Cardiac fibroblast (primary cell): ENCODE data around the gene FAM3D.
"Not testable (repeated sequence)": the region's sequence is repeated elsewhere in the genome, so short reads cannot be mapped to it uniquely, and the experiment has no call there.

Experiments
- DNase-seq, 2 donors: peaks; one replicate each; pipeline versions ENCODE4 v3.0.0 to v3.0.0-alpha.2; 2010; ENCODE audit warnings: low read depth in 2 of 2
- H3K4me3 ChIP-seq, 2 donors: replicated peaks in 1 of 2; 1 replicate in 1 of 2; 2 replicates in 1 of 2; pipeline ENCODE4 v1.5.1; 2011; ENCODE audit warnings: low read depth in 2 of 2, low read length in 2 of 2, mild to moderate bottlenecking in 2 of 2, moderate library complexity in 1 of 2
- CTCF ChIP-seq: IDR thresholded peaks from one replicate; pipeline ENCODE4 v1.5.1; 2011; ENCODE audit warnings: low read depth, mild to moderate bottlenecking, low read length, inconsistent platforms

FAM3D gene

GRCh38 chr3:58704745-58705144 lies 38.2 kb upstream of the FAM3D start:
- DNase-seq: no peak
- no peak overlapping the region for H3K4me3 ChIP-seq
- TF ChIP-seq CTCF: no peak

DNA sequence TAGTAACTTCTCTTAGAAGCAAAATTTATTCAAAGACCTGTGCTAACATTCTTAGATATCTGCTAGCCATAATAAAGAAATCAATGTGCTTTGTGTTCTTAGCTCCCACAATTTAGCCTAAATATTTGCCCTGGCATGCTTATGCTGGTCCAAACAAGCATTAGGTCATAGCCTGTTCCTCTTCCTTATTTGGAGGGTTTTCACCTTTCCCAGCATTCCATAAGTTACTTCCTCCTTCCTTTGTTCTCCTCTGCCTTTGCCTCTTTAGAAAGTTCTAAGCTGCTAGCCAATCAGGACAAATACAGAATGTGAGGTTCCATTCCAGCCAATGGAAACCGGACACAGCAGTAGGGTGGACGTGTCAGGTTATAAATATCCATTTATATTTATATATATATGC lies 37.7 kb upstream of the FAM3D start:
- DNase-seq, H3K4me3 ChIP-seq: not testable (repeated sequence)

DNA sequence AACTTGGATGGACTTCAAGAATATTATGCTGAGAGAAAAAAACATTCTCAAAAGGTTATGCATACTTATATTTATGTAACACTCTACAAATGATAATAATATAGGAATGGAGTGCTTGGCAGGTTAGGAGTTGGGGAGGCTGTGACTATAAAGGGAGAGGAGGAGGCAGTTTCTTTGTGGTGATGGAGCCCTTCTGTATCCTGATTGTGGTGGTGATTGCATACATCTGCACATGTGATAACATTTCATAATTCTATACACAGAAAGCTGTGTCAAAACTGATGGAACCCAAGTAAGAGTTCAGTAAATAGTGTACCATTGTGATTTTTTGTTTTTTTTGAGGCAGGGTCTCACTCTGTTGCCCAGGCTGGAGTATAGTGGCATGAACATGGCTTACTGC lies 31.7 kb upstream of the FAM3D start:
- TF ChIP-seq CTCF: no peak
- DNase-seq: no peak

DNA sequence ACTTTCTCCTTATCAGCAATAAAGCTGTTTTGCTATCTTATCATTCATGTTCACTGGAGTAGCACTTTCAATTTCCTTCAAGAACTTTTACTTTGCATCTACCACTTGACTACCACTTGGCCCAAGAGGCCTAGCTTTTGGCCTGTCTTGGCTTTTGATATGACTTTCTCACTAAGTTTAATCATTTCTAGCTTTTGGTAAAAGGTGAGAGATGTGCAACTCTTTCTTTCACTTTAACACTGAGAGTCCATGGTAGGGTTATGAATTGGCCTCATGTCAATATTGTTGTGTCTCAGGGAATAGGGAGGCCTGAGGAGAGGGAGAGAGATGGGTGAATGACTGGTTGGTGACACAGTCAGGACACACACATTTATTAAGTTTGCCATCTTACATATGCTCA lies 31.0 kb upstream of the FAM3D start:
- H3K4me3 ChIP-seq: no peak overlapping the region
- TF ChIP-seq CTCF: no peak
- DNase-seq: no peak

More for the DNA sequence above, 31.7 kb upstream of the FAM3D start:
- no peak overlapping the region for H3K4me3 ChIP-seq

GRCh38 chr3:58696813-58697212 lies 30.2 kb upstream of the FAM3D start:
- not testable (repeated sequence) for DNase-seq, H3K4me3 ChIP-seq

- TF ChIP-seq CTCF: no peak
- no peak overlapping the region for H3K4me3 ChIP-seq
- DNase-seq: no peak
Observed at GRCh38 chr3:58696093-58696492, 29.5 kb upstream of the FAM3D start.

DNA sequence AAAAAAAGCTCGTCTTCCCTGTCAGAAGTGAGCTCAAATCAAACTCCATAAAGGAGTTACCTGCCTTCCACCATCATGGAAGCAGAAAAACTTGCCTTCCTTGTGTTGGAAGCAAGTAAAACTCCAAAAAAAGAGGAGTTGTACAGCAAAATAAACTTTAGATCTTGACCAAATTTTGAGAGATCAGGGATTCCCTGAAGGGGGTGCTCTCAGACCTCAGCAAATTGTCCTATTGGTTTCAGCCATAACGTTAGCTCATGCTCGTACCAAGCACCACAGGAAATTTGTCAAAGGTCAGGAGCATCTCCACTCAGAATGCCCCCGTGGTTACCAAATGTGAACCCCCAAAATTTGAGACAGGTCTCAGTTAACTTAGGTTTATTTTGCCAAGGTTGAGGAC lies 28.7 kb upstream of the FAM3D start:
- not testable (repeated sequence) for H3K4me3 ChIP-seq, DNase-seq

DNA sequence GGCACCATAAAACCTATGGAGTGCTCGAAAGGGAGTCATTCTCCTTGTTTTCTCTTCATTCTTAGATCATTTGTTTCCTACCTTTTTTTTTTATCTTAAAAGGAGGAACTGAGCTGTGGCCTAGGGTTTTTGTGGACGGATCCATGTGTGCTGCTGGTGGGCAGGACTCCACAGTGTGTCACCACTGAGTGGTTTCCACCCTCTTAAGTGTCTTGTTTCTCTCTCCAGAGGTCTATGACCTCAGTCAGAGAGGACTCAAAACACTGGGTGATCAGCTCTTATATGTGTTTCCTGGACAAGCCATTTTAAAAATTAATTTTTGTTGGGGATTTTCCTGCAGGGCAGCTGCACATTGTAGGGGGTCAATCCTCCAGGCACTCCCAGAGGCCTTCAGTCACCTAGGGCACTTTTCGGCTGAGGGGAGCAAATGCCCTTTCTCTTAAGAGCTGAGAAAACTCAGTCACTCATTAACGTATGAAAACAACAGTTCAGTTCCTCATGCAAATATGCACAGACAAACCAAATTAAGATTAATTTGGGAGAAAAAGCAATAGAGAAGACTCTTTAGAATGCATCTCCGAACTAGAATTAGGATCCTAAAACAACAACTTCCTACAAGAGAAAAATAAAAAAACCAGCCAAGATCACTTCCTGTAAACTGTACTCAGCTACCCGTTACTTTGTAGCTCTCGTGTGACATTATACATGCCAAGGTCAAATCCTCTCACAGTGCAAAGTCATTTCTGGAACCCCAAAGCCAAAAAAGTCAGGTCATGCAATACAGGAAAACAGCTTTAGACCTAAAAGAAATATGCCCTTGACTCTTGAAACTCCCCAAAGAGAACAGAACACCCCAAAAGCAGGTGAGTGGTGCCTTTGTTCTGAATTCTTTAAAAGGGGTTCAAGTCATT lies 27.6 kb upstream of the FAM3D start:
- no peak for DNase-seq
- H3K4me3 ChIP-seq: no peak overlapping the region
- no peak for TF ChIP-seq CTCF
